Muscle of leg (tissue), 11 donors: ENCODE results near the gene REG4. TPM values are rescaled to one million over a fixed set of nuclear protein-coding genes. Genes with fewer than 3 reads are reported as not detected.
A peak's percentile ranks its signal among the peaks of the same experiment; 100 is the strongest.
"Not testable (repeated sequence)": the region's sequence is repeated elsewhere in the genome, so short reads cannot be mapped to it uniquely, and the experiment has no call there.

Source experiments
- DNase-seq: peaks from one replicate; pipeline ENCODE4 v3.0.0; 2013
- H3K27ac ChIP-seq: one replicate; pipeline ENCODE4 v1.5.1; 2013; ENCODE audit warnings: mild to moderate bottlenecking, low read length, control low read depth
- H3K27me3 ChIP-seq: one replicate; pipeline ENCODE4 v1.6.1; 2013; ENCODE audit warnings: low read length; ENCODE audit not compliant: control insufficient read depth, insufficient read depth
- H3K36me3 ChIP-seq: one replicate; pipeline ENCODE4 v1.6.1; 2013; ENCODE audit warnings: low read length; ENCODE audit not compliant: control insufficient read depth, insufficient read depth
- H3K4me1 ChIP-seq: one replicate; pipeline ENCODE4 v1.6.1; 2013; ENCODE audit warnings: low read length; ENCODE audit not compliant: control insufficient read depth, insufficient read depth
- H3K4me3 ChIP-seq: one replicate; pipeline ENCODE4 v1.5.1; 2013; ENCODE audit warnings: low read length, control low read depth
- H3K9me3 ChIP-seq: replicated peaks from 2 replicates; pipeline ENCODE4 v1.6.1; 2013; ENCODE audit warnings: low read depth, low read length; ENCODE audit not compliant: control insufficient read depth
- WGBS: methylation state at CpG from one replicate; pipeline ENCODE4 v1.1.5; 2013; ENCODE audit warnings: missing lambda C conversion rate; ENCODE audit not compliant: insufficient coverage; 5-methylcytosine and 5-hydroxymethylcytosine counted together
- polyA plus RNA-seq, 8 donors: library from polyadenylated mRNA; unstranded; fragments of 120-200 nt; gene quantifications; one replicate each; pipeline versions ENCODE4 v1.2.1 to v1.2.3, GENCODE V29; 2013; ENCODE audit warnings: inconsistent platforms in 1 of 8, low replicate concordance in 1 of 8; ENCODE audit not compliant: insufficient read length in 8 of 8, insufficient read depth in 1 of 8
- total RNA-seq: library from RNA; stranded (reverse); fragments of 120-200 nt; gene quantifications from one replicate; pipeline ENCODE4 v1.2.4, GENCODE V29; 2013

The REG4 gene
- total and polyA plus RNA-seq, 9 donors = 0.07 to 15.1 (median 3.1) TPM; not detected in 5

DNA sequence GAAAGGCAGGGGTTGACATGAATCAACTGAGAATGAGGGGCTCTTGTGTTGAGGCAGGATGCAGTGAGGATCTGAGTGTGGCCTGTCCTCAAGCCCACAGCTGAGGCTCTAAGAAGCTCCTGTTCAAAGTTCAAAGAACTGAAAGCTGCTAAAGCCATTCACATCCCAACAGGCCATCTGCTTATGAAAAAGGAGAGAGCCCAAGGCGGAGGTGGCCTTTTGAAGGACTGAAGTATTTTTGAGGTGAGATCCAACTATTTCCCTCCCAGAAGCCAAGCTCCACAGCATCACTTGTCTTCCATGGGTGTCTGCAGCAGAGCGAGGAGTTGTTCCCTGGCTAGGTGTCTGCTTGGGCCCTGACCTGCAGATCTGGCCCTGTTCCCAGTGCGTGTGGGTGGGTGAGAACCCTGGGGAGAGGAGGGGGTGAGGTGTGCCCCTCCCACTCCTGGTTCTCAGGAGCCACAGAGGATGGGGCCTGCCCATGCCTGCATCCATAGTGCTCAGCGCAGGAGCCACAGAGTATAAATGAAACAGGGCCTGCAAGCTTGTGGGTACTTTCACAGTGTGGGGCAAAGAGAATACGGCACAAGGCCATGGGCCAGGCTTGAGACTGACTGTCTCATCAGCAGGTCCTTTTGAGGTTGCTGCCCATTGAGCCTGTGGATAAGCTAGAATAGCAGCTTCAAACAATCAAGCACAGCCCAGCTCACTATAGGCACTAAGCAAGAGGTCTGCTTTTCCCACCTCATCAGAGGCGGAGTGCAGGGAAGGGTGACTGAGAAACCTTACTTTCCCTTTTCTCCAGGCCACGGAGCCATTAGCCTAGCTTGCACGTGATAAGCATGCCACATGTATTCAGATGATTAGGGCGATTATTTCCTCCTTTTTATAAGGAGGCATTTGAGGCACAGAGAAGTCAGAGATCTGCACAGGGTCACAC is 15.7 kb downstream of the REG4 start:
- WGBS = 69% methylated on average over 3 of the region's 9 CpGs
- no peak overlapping the region for H3K4me3 ChIP-seq
- no peaks in the 10 kb centered on the region for H3K27me3 ChIP-seq
- no peaks in the 10 kb centered on the region for H3K36me3 ChIP-seq
- peak overlapping the region; percentile 23 for H3K27ac ChIP-seq
- DNase-seq = peak; percentile 62
- peaks cover 6% of the 10 kb centered on the region for H3K4me1 ChIP-seq
- H3K9me3 ChIP-seq = no peaks in the 10 kb centered on the region

DNA sequence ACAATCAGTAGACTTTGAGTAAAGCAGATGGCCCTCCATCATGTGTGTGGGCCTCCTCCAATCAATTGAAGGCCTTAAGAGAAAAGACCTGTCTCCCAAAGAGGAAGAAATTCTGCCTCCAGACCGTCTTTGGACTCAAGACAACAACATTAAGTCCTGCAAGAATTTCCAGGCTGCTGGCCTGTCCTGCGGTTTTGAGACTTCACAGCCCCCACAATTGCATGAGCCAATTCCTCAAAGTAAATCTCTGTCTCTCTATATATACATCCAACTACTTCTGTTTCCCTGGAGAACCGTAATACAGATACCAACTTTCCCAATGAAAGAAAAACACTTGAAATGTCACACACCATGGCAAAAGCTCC is 16.4 kb downstream of the REG4 start:
- no peaks in the 10 kb centered on the region for H3K9me3 ChIP-seq
- peak; percentile 84 for DNase-seq
- H3K27me3 ChIP-seq = no peaks in the 10 kb centered on the region
- H3K27ac ChIP-seq = peak overlapping the region; percentile 23
- no peaks in the 10 kb centered on the region for H3K36me3 ChIP-seq
- 33% methylated on average over 1 of the region's 3 CpGs for WGBS
- H3K4me1 ChIP-seq = peaks cover 6% of the 10 kb centered on the region
- no peak overlapping the region for H3K4me3 ChIP-seq

DNA sequence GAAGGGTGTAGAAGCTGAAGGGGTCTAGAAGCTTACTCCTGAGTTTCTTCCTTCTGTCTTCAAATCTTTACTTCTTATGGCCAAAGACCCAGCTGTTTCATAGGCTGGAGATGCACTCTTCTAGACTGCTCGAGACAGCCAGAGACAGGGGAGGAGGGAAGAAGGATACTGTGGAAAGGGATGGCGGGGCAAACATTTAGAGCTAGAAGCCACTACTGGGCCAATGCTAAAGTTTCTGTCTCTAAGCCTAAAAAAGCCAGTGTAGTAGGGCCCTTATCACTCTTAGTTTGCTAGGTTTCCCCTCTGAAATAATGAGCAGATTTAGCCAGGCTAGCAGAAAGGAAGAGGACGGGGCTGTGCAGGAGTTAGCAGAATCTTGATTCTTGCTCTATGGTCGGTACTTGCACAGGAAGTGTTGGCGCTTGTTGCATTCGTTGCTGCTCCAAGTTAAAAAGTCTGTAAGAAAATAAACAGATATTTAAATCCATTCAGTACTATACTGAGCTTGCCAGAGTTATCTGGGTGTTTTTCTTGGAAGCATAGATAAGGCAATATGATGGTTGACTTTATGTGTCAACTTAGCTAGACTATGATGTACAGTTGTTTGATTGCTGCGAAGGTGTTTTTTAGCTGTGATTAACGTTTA is 16.9 kb downstream of the REG4 start:
- H3K4me1 ChIP-seq = peaks cover 6% of the 10 kb centered on the region
- H3K4me3 ChIP-seq = no peak overlapping the region
- 57% methylated on average over 4 of the region's 8 CpGs for WGBS
- no peaks in the 10 kb centered on the region for H3K9me3 ChIP-seq
- no peaks in the 10 kb centered on the region for H3K27me3 ChIP-seq
- peak; percentile 73 for DNase-seq
- H3K27ac ChIP-seq = no peak overlapping the region
- no peaks in the 10 kb centered on the region for H3K36me3 ChIP-seq

DNA sequence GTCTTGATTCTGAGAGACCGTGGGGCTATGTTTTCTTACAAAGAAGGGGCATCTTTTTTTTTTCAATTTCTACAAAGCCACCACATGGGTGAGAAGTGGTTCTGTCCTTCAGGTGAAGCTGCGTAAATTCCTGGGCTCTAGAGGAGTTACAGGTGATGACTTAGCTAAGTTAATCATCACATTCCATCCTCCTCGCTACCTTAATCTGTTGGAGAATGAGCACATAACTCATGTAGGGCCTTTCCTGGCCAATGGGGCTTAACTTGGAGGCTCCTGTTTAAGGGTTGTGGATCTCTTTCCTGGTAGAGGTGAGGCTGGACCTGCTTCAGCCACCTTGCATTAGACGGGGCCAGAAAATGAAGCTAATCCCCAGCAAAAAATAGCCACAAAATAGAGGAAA is 19.9 kb downstream of the REG4 start:
- Histone ChIP-seq H3K36me3 (no peaks in the 10 kb centered on the region), H3K9me3 (no peaks in the 10 kb centered on the region), H3K27me3 (no peaks in the 10 kb centered on the region), H3K4me3 (no peak overlapping the region), H3K4me1 (peaks cover 6% of the 10 kb centered on the region), H3K27ac (no peak overlapping the region)
- no peak for DNase-seq
- no CpG with 5 or more reads among the region's 4 CpGs for WGBS

DNA sequence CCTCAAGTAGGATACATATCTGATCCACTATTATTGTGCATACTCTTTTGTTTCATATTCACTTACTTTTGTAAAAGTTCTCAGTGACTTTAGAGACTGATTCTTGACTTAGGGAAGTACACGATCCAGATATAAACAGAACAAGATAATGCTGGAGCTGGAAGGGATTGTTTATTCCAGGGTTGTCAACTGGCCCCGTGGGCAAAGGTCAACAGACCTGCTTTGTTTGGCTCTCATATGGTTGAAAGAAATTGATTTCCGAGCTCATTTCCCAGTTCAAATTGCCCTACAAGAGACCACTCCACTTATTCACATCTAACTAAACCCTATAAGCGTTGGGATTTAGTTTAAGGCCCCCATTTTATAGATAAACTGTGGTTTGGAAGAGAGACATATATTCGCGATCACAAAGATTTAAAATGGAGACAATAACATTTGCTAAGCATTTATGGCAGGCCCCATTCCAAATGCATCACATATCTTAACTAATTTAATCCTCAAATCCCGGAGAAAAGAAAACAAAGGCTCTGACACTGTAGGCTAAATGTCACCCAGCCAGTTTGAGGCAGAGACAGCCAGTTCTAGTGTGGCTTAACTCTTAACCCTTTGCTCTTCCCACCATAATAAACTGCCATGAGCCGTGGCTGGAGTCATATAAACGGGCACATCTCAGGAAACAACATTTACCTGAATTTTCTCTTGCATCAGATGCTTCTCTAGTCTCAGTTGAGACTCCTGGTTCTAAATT is 20.6 kb downstream of the REG4 start:
- no peaks in the 10 kb centered on the region for H3K36me3 ChIP-seq
- WGBS = 58% methylated on average over 3 of the region's 9 CpGs
- H3K4me3 ChIP-seq = no peak overlapping the region
- DNase-seq = no peak
- no peaks in the 10 kb centered on the region for H3K9me3 ChIP-seq
- H3K4me1 ChIP-seq = peaks cover 4% of the 10 kb centered on the region
- H3K27ac ChIP-seq = no peak overlapping the region
- no peaks in the 10 kb centered on the region for H3K27me3 ChIP-seq

DNA sequence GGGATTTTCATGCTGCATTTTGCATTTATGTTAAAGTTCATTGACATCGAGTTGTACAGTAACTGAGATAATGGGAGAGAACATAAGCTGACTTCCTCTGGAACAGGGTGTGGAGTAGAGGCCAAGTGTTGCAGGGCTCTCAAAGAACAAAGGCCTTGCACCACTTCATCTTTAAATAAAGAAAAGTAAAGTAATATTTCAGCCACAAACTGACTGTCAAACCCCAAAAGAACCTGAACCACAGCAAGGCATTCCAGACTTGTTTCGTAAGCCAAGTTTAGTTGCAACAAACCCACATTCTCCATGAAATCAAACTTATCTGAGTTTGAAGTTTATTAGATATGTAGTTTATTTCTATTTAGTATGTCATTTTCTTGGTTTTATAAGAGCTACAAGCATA is 23.5 kb downstream of the REG4 start:
- Histone ChIP-seq H3K27ac (no peak overlapping the region), H3K27me3 (no peaks in the 10 kb centered on the region), H3K4me3 (no peak overlapping the region), H3K4me1 (peaks cover 16% of the 10 kb centered on the region), H3K9me3 (no peaks in the 10 kb centered on the region), H3K36me3 (no peaks in the 10 kb centered on the region)
- peak; percentile 30 for DNase-seq
- no CpG with 5 or more reads among the region's 2 CpGs for WGBS

DNA sequence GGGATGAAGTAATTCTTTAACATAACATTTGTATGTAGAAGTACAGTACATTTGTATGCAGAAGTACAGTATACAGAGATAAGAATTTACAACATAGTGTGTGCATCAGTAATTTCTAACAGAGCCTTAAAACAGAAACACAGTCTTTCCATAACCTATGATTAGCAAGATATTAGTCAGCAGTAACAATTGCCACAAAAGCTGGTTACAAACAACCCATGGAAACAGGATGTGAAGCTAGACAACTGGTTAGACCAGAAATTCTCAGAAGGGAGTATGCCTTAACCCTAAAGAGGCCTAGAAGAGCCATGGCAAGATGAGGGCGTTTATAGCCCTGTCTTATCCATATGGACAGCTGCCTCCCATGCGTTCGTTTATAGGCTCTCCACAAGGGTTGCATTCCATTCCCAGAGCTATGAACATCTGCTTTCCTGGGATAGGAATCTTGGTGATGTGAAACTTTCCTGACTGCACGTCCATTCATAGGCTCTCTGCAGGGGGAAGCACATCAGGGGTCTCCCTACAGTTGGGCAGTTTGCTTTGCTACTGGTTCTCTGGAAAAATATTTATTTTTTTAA is 24.7 kb downstream of the REG4 start:
- peaks cover 21% of the 10 kb centered on the region for H3K4me1 ChIP-seq
- H3K27ac ChIP-seq, H3K27me3 ChIP-seq, H3K9me3 ChIP-seq, H3K4me3 ChIP-seq, H3K36me3 ChIP-seq, DNase-seq: not testable (repeated sequence)
- WGBS = no CpG with 5 or more reads among the region's 4 CpGs

DNA sequence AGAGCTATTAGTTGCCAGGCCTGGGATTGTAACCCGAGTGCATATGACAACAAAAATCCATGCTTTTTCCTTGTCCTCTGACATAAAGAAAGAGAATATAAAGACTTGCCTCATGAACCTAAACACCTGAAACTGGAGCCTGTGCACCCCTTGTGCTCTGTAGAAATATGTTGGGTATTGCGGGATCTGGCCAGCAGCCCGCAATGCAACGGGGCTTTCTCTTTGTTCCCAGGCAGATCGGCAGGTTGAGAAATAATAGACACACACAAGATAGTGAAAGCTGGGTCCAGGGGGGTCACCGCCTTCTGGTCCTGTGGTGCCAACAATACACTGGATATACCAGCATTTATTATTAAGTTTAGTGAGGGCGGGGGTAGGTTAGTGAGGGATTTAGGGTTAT is 25.2 kb downstream of the REG4 start:
- no CpG with 5 or more reads among the region's 7 CpGs for WGBS
- H3K9me3 ChIP-seq, H3K27me3 ChIP-seq, H3K4me3 ChIP-seq, H3K36me3 ChIP-seq, H3K27ac ChIP-seq, DNase-seq: not testable (repeated sequence)
- H3K4me1 ChIP-seq = peaks cover 21% of the 10 kb centered on the region

DNA sequence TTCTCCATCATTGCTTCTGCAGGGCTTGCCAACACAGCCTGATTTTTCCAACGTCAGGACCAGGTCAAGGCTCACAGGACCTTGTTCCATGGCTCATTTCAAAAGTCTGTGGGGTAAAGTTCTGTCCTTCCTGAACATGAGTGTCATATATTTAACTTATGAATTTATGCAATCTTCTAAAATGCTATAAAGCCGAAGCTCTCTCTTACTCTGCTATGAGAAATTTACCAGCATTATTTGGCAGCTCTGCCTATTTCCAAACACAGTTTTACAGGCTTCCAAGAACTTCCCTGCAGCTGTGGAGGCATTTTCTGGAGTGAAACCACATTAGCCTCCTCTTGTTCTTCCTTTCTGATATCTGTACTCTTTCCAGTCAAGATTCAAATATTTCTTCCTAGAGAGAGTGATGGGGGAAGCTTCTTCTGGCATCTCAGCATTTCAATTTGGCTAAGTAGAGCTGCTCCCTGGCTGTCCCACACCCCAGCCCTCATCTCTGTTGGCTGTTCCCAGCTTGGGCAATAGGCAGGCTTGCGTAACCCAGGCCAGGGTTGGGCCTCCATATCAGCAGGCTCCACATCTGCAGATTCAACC is 27.0 kb downstream of the REG4 start:
- Histone ChIP-seq H3K27me3 (no peaks in the 10 kb centered on the region), H3K4me1 (peaks cover 30% of the 10 kb centered on the region), H3K27ac (peak overlapping the region; percentile 71), H3K36me3 (no peaks in the 10 kb centered on the region), H3K4me3 (no peak overlapping the region), H3K9me3 (no peaks in the 10 kb centered on the region)
- peak; percentile 92 for DNase-seq
- no CpG with 5 or more reads among the region's 3 CpGs for WGBS
